Keratinocyte (primary cell): ENCODE data around the gene WEE2. TPM values are rescaled to one million over a fixed set of nuclear protein-coding genes. Genes with fewer than 3 reads are reported as not detected.

Source experiments
- DNase-seq: peaks from one replicate; pipeline ENCODE4 v3.0.0-alpha.2; 2011; ENCODE audit warnings: low read depth, missing footprints, low spot score
- FAIRE-seq: peaks from 2 replicates; lab custom pipeline; 2011; peaks lifted over from hg19 to GRCh38; lab: Jason Lieb, UNC
- H2AFZ ChIP-seq: 2 replicates; pipeline ENCODE4 v1.6.0; 2012; ENCODE audit warnings: low read length, control low read depth, inconsistent platforms; ENCODE audit not compliant: control insufficient read depth
- H3K27ac ChIP-seq: 2 replicates; pipeline ENCODE4 v1.5.1; 2011; ENCODE audit warnings: low read length; ENCODE audit not compliant: control insufficient read depth, insufficient read depth
- H3K27me3 ChIP-seq: 3 replicates; pipeline ENCODE4 v1.6.0; 2011; ENCODE audit warnings: low read length; ENCODE audit not compliant: control insufficient read depth, insufficient read depth; ENCODE audit errors: extremely low read depth
- H3K36me3 ChIP-seq, 2 experiments: 2 replicates in 1 of 2; 3 replicates in 1 of 2; pipeline ENCODE4 v1.5.1; 2011; ENCODE audit warnings: low read length in 2 of 2, mild to moderate bottlenecking in 1 of 2; ENCODE audit not compliant: control insufficient read depth in 2 of 2, insufficient read depth in 2 of 2; ENCODE audit errors: extremely low read depth in 1 of 2
- H3K4me1 ChIP-seq: 3 replicates; pipeline ENCODE4 v1.5.1; 2011; ENCODE audit warnings: low read length; ENCODE audit not compliant: control insufficient read depth, insufficient read depth; ENCODE audit errors: extremely low read depth
- H3K4me2 ChIP-seq: 3 replicates; pipeline ENCODE4 v1.6.0; 2011; ENCODE audit warnings: low read depth, low read length; ENCODE audit not compliant: control insufficient read depth, insufficient read depth; ENCODE audit errors: extremely low read depth
- H3K4me3 ChIP-seq, 3 experiments: fragments of 200-600 bp in 1 of 3; sonication (generic) in 1 of 3; 2 replicates in 2 of 3; 3 replicates in 1 of 3; pipeline ENCODE4 v1.5.1; 2011 to 2016; ENCODE audit warnings: low read length in 3 of 3, mild to moderate bottlenecking in 3 of 3, control low read depth in 2 of 3, inconsistent platforms in 1 of 3, low read depth in 1 of 3, mixed read lengths in 1 of 3, mixed run types in 1 of 3, moderate library complexity in 1 of 3; ENCODE audit not compliant: control insufficient read depth in 2 of 3, insufficient read depth in 2 of 3; ENCODE audit errors: extremely low read depth in 1 of 3
- H3K79me2 ChIP-seq: 2 replicates; pipeline ENCODE4 v1.6.0; 2012; ENCODE audit warnings: low read length; ENCODE audit not compliant: control insufficient read depth, insufficient read depth
- H3K9ac ChIP-seq: 3 replicates; pipeline ENCODE4 v1.6.0; 2011; ENCODE audit warnings: low read length; ENCODE audit not compliant: control insufficient read depth, insufficient read depth; ENCODE audit errors: extremely low read depth
- H3K9me1 ChIP-seq: 3 replicates; pipeline ENCODE4 v1.6.0; 2011; ENCODE audit warnings: low read length; ENCODE audit not compliant: control insufficient read depth, insufficient read depth; ENCODE audit errors: extremely low read depth
- H3K9me3 ChIP-seq: 2 replicates; pipeline ENCODE4 v1.5.1; 2012; ENCODE audit warnings: low read depth, low read length; ENCODE audit not compliant: control insufficient read depth
- H4K20me1 ChIP-seq: 3 replicates; pipeline ENCODE4 v1.6.0; 2011; ENCODE audit warnings: low read length; ENCODE audit not compliant: control insufficient read depth, insufficient read depth; ENCODE audit errors: extremely low read depth
- CTCF ChIP-seq, 3 experiments: IDR thresholded peaks in 1 of 3; conservative IDR thresholded peaks in 1 of 3; optimal IDR thresholded peaks in 1 of 3; 2 replicates in 2 of 3; 3 replicates in 1 of 3; pipeline versions ENCODE3 to v1.5.1; 2011; ENCODE audit warnings: low read length in 3 of 3, mild to moderate bottlenecking in 3 of 3, moderate library complexity in 2 of 3, control low read depth in 1 of 3, inconsistent platforms in 1 of 3; ENCODE audit not compliant: insufficient read depth in 2 of 3; ENCODE audit errors: extremely low read depth in 1 of 3
- EZH2 ChIP-seq: IDR thresholded peaks from one replicate; pipeline ENCODE4 v1.6.1; 2012; ENCODE audit warnings: inconsistent platforms, mild to moderate bottlenecking, low read length, moderate library complexity
- dilution Hi-C: fragments of 300-500 bp; cut with MboI; formaldehyde crosslinking; loops from one replicate; pipeline ENCODE4 v1.7.0; 2020; ENCODE audit warnings: low sequenced_read_pairs; ENCODE audit not compliant: extremely low pct_ligation_motif_present
- polyA plus RNA-seq, 5 experiments: library from polyadenylated mRNA; depleted of rRNA in 3 of 5; stranded (reverse) in 3 of 5; stranded (forward) in 1 of 5; unstranded in 1 of 5; fragments of >200 nt; gene quantifications; 1 replicate in 1 of 5; 2 replicates in 3 of 5; 3 replicates in 1 of 5; pipeline versions ENCODE4 v1.2.1 to v1.2.3, GENCODE V29; 2011 to 2012; ENCODE audit warnings: missing spikeins in 2 of 5, low read depth in 1 of 5, low replicate concordance in 1 of 5

Gene WEE2
- polyA plus RNA-seq, 1 donor (not counting 4 experiments of a cell fraction or from before 2014, with no cell fraction given), result not detected

- TF ChIP-seq EZH2, result no peak
- no peak for TF ChIP-seq CTCF (optimal IDR thresholded peaks at IDR 0.05 in 1 of 3, IDR thresholded peaks at IDR 0.05 in 1 of 3, conservative IDR thresholded peaks at IDR 0.05 in 1 of 3; ENCODE audit: extremely low read depth in 1 of 3, insufficient read depth in 2 of 3, low read length in 3 of 3)
- Histone ChIP-seq H3K36me3 (no peaks in the 10 kb centered on the region), H3K9me3 (no peaks in the 10 kb centered on the region), H3K9me1 (no peaks in the 10 kb centered on the region), H3K27ac (no peak overlapping the region), H3K4me1 (peaks cover 4% of the 10 kb centered on the region), H2AFZ (no peak overlapping the region), H3K9ac (no peak overlapping the region), H3K4me2 (no peak overlapping the region), H3K79me2 (no peaks in the 10 kb centered on the region), H3K4me3 (no peak overlapping the region), H4K20me1 (no peaks in the 10 kb centered on the region), H3K27me3 (no peaks in the 10 kb centered on the region)
- FAIRE-seq (no peak), DNase-seq (no peak)
- dilution Hi-C loops, result no loop called here
These were observed 15.1 kb upstream of the WEE2 start for GRCh38 chr7:141693082-141693481.

GRCh38 chr7:141695803-141696289 is 12.3 kb upstream of the WEE2 start:
- H3K9ac ChIP-seq, result no peak overlapping the region
- peaks cover 5% of the 10 kb centered on the region for H3K4me1 ChIP-seq
- dilution Hi-C loops, result no loop called here
- DNase-seq (no peak), FAIRE-seq (no peak)
- no peaks in the 10 kb centered on the region for H3K79me2 ChIP-seq
- no peaks in the 10 kb centered on the region for H3K9me3 ChIP-seq
- no peak overlapping the region for H2AFZ ChIP-seq
- no peaks in the 10 kb centered on the region for H3K9me1 ChIP-seq
- no peak for TF ChIP-seq EZH2
- TF ChIP-seq CTCF (optimal IDR thresholded peaks at IDR 0.05 in 1 of 3, IDR thresholded peaks at IDR 0.05 in 1 of 3, conservative IDR thresholded peaks at IDR 0.05 in 1 of 3; ENCODE audit: extremely low read depth in 1 of 3, insufficient read depth in 2 of 3, low read length in 3 of 3), result no peak
- no peak overlapping the region for H3K4me3 ChIP-seq
- no peaks in the 10 kb centered on the region for H3K27me3 ChIP-seq
- no peaks in the 10 kb centered on the region for H4K20me1 ChIP-seq
- H3K36me3 ChIP-seq, result no peaks in the 10 kb centered on the region
- H3K4me2 ChIP-seq, result no peak overlapping the region
- no peak overlapping the region for H3K27ac ChIP-seq
